AG04449 (cell line): ENCODE data around the gene TAF6.
A peak's percentile ranks its signal among the peaks of the same experiment; 100 is the strongest.

Experiments used
- CTCF ChIA-PET: fragments of 350-600 bp; formaldehyde crosslinking; extraction: SDS; loops from one replicate; lab custom pipeline; 2021; ENCODE audit warnings: antibody characterized with exemption; lab: Yijun Ruan, JAX
- POLR2A ChIA-PET: fragments of 400-600, 350-600 bp; formaldehyde crosslinking; extraction: SDS; loops from one replicate; lab custom pipeline; 2020; ENCODE audit warnings: antibody characterized with exemption, inconsistent platforms; lab: Yijun Ruan, JAX
- DNase-seq: peaks from one replicate; pipeline ENCODE4 v3.0.0-alpha.2; 2010; ENCODE audit warnings: low read depth, low spot score
- H3K4me3 ChIP-seq: 2 replicates; pipeline ENCODE4 v1.5.1; 2011; ENCODE audit warnings: low read depth, mild to moderate bottlenecking, control low read depth, low read length
- TF ChIP-seq, protein P1 (sequence below): IDR thresholded peaks from one replicate; pipeline ENCODE4 v1.5.1; 2011; ENCODE audit warnings: mild to moderate bottlenecking, moderate library complexity, low read length, control low read depth, inconsistent platforms; ENCODE audit not compliant: insufficient read depth; ENCODE audit errors: missing control alignments

TAF6 gene

DNA sequence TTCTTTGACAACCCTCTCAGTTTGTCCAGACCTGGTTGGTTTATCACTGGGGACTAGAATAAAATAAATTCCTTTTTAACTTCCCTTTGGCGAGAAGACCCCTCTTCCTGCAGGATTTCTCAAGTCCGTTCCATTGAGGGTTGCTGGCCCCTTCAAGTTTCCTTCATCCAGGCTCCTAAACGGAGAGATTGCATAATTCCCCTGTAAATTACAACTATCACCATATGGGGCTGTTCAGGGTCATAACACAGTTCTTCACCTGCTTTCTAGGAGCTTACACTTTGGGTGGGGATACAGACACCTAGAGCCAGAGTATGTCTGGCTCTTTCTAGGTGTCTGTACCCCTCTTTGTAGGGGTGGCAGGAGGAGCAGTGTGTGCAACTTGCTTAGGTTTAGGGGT, 33.6 kb downstream of the TAF6 start:
- H3K4me3 ChIP-seq = no peak overlapping the region
- ChIA-PET CTCF (interaction anchor here (1.1 to 8.4 kb wide), 3 partner anchors 15 to 106 kb away, joined by 4 to 105 read pairs (median 6); no protein-coding TSS in a partner anchor), POLR2A (no interaction called here)
- TF ChIP-seq, protein P1, sequence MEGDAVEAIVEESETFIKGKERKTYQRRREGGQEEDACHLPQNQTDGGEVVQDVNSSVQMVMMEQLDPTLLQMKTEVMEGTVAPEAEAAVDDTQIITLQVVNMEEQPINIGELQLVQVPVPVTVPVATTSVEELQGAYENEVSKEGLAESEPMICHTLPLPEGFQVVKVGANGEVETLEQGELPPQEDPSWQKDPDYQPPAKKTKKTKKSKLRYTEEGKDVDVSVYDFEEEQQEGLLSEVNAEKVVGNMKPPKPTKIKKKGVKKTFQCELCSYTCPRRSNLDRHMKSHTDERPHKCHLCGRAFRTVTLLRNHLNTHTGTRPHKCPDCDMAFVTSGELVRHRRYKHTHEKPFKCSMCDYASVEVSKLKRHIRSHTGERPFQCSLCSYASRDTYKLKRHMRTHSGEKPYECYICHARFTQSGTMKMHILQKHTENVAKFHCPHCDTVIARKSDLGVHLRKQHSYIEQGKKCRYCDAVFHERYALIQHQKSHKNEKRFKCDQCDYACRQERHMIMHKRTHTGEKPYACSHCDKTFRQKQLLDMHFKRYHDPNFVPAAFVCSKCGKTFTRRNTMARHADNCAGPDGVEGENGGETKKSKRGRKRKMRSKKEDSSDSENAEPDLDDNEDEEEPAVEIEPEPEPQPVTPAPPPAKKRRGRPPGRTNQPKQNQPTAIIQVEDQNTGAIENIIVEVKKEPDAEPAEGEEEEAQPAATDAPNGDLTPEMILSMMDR = no peak
- DNase-seq = no peak

DNA sequence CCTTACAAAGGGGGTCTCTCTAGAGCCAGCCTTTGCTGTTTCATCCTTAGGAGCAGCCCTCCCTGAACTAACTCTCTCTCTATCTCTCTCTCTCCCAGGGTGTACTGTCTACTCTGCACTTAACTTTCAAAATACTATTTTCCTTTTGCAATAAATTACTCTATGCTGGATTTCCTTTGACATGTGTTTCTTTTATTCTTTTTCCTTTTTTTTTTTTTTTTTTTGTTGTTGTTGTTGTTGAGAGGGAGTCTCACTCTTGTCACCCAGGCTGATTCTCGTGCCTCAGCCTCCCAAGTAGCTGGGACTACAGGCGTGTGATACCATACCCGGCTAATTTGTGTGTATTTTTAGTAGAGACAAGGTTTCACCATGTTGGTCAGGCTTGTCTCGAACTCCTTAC, 36.2 kb downstream of the TAF6 start:
- ChIA-PET CTCF (interaction anchor here (0.7 to 8.4 kb wide), 12 partner anchors 8 to 166 kb away, joined by 3 to 105 read pairs (median 4); partner anchors contain the start of genes MCM7 and ZSCAN21), POLR2A (no interaction called here)
- DNase-seq = no peak
- H3K4me3 ChIP-seq = no peak overlapping the region
- TF ChIP-seq, protein P1 = no peak

DNA sequence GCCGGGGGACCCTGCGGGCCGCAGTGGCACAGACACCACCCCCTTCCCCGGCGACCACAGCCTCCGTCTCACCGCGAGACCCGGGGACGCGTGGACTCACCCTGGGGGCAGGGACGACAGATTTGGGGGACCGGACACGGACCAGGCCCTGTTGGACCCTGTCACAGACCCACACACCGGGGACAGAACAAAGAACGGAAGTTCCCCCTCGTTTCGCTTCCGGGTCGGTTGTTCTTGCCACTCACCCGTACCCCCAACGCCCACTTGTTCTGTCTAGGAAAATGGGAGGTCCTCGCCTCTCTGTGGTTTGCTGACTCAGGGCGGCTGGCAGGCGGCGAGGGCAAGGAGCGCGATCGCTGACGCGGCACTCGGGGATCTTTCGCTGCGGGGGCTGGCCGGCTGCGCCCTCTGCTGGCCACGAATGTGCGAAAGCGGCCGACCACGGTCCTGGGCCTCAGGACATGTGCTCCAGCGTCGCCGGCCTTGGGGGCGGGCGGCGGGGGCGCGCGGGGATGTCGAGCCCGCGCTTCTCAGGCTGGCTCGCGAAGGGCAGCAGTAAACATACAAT, 37.5 kb downstream of the TAF6 start, which contains the start of gene ZNF3:
Gene ZNF3, minus strand, starts transcription at position 189 of the 568 bp plus-strand sequence. CDS start 4,366 bp downstream, outside the sequence.
- peak within 1 kb of the TSS; percentile 97 for H3K4me3 ChIP-seq
- POLR2A ChIA-PET = interaction anchor here (0.7 to 0.8 kb wide), 2 partner anchors 66 to 94 kb away, joined by 3 to 5 read pairs; partner anchors contain the start of gene ZKSCAN1
- DNase-seq = peak; percentile 95
- TF ChIP-seq, protein P1 = peak; percentile 98
- CTCF ChIA-PET = interaction anchor here (0.7 to 8.4 kb wide), 14 partner anchors 9 to 164 kb away, joined by 3 to 105 read pairs (median 6); partner anchors contain the start of genes MCM7 and ZKSCAN1

DNA sequence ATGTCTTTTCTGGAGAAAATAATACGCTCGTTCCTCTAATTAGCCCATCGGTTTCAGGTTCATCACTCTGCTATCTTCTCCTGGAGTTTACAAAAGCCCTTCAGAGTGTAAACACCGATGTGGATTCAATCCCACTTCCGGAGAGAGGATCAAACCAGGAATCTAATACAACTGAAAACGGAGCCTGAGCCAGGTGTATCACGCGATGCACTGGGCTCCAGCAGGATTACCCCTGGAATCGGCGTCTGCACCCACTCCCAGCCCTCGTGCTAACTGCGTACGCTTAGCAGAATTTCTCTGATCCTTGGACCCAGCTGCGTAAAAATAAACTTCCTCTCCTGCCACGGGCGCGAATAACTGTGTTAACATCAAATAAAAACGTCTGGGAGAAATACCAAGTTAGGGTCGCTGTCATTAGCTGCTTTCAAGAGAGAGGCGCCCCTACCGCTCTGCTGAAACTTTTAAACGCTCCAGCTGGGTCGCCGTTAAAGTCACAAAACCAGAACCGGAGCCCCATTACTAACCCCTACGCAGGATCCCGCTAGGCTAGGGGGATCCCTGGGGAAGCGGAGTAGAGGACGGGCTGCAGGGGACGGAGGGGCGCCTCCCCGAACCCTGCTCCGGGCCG, 38.1 kb downstream of the TAF6 start:
- TF ChIP-seq, protein P1 = no peak
- CTCF ChIA-PET = interaction anchor here (1.0 to 8.4 kb wide), 6 partner anchors 10 to 88 kb away, joined by 3 to 105 read pairs (median 6); no protein-coding TSS in a partner anchor
- peak overlapping the region; percentile 97 for H3K4me3 ChIP-seq
- DNase-seq = no peak
- POLR2A ChIA-PET = interaction anchor here (0.8 kb wide), 1 partner anchor 65 kb away, joined by 5 read pairs; the partner anchor contains the start of gene ZKSCAN1

DNA sequence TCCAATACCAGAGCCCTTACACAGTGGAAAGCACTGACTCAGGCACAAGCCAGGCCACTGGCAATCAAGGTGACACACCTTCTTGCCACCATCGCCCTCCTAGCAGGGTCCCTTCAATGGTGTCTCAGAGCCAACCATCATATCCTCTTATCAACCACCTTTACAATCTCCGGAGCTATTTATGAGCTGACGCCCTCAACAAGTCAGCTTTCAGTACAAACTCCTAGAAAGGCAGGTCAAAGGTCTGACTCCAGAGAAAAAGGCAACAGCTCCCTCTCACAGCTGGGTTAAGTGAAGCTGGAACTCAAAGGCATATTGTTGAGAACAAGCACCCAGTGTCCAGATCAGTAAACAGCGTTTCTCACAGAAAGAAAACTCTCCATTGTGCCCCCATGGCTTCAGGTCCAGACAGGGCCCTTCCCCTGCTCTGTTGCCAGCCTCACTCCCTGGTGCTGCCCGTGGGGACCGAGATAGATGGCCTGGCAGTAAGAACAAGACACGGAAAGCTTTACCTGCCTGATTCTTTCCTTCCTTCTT, 40.1 kb downstream of the TAF6 start:
- DNase-seq = no peak
- POLR2A ChIA-PET = no interaction called here
- no peak overlapping the region for H3K4me3 ChIP-seq
- CTCF ChIA-PET = interaction anchor here (1.1 to 8.4 kb wide), 2 partner anchors 16 to 86 kb away, joined by 3 to 105 read pairs; no protein-coding TSS in a partner anchor
- TF ChIP-seq, protein P1 = no peak

DNA sequence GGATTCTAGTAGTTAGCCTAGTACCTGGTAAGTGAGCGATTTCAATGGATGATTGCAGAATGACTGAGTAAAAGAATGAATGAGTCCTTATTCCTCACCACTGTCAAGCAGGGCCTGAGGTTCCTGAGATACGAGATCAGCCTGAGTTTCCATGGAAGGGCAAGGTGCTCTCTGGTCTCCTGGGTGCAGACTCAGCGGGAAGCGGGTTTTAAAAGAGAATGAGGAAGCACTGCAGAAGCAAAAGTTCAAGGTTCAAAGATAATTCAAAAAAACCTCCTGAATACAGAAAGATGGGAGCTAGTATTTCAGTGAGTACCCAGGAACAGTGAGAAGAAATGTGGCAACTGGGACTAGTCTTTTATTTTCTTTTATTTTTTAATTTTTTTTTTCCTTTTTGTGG, 42.0 kb downstream of the TAF6 start:
- CTCF ChIA-PET = interaction anchor here (0.6 to 1.4 kb wide), 4 partner anchors 10 to 83 kb away, joined by 3 to 4 read pairs (median 4); no protein-coding TSS in a partner anchor
- POLR2A ChIA-PET = no interaction called here

More for the DNA sequence above, 42.0 kb downstream of the TAF6 start:
- TF ChIP-seq, protein P1 = no peak
- no peak for DNase-seq
- H3K4me3 ChIP-seq = no peak overlapping the region
